ENCODE results near the gene ITGA5.

- no peak for TF ChIP-seq MEIS2 (CRISPR knock-in tag; IDR thresholded peaks at IDR 0.05)
- TF ChIP-seq CTCF (CRISPR knock-in tag; IDR thresholded peaks at IDR 0.05) = no peak
- no peak for TF ChIP-seq TCF7 (IDR thresholded peaks at IDR 0.05; ENCODE audit: low read depth)
- no peak for TF ChIP-seq NR1H2 (CRISPR knock-in tag; IDR thresholded peaks at IDR 0.05; ENCODE audit: borderline replicate concordance, low read depth)
- no peak for TF ChIP-seq THAP7 (CRISPR knock-in tag; IDR thresholded peaks at IDR 0.05)
- no peak for TF ChIP-seq EZH2 (conservative IDR thresholded peaks at IDR 0.05; ENCODE audit: low read depth, low read length)
- TF ChIP-seq ATAD3A (CRISPR knock-in tag; IDR thresholded peaks at IDR 0.05) = no peak
- no peak for TF ChIP-seq HNRNPLL (IDR thresholded peaks at IDR 0.05; ENCODE audit: low read depth, low read length, poor library complexity, severe bottlenecking)
- TF ChIP-seq CREB1 (IDR thresholded peaks at IDR 0.05) = no peak
- no peak for TF ChIP-seq CREB1 (CRISPR knock-in tag; IDR thresholded peaks at IDR 0.05)
- no peak for TF ChIP-seq ZFX (CRISPR knock-in tag; IDR thresholded peaks at IDR 0.05; ENCODE audit: low read depth)
- no peak for TF ChIP-seq SMC3 (IDR thresholded peaks at IDR 0.05; ENCODE audit: low read length)
These were observed 2.1 kb downstream of the ITGA5 start for GRCh38 chr12:54416687-54417603.
